GM19397 (cell line): ENCODE results near the gene RFX8.

Experiments used
- ATAC-seq: cut with Tn5 transposase; IDR thresholded peaks from one replicate; pipeline ENCODE4 v1.9.1; 2021; ENCODE audit warnings: mild to moderate bottlenecking, moderate library complexity; ENCODE audit not compliant: unreplicated experiment

Gene RFX8

DNA sequence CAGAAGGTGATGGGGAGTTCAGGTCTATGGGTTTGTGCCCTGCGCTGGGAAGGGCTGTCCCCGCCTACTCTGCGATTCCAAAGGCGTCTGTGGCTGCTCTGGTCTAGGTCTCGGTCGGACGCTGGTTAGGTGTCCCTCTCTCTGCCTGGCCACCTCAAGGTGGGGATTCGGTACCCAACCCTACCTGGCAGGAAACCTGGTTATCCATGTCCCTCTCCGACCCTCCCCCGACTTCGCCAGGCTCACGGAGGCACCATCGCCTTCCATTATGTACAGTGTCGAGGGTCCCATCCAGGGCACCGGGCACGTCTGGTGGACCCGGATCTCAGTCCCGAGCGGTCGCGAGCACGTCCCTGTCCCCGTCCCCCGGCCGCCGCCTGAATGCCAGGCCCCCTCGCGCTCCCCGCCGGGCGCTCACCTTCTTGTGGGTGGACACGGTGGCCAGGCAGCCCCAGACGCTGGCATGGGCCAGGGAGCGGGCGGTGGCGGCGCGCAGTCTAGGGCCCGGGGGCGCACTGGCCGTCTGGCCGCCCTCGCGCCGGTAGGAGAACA is 88.2 kb downstream of the RFX8 start:
- ATAC-seq: no peak

DNA sequence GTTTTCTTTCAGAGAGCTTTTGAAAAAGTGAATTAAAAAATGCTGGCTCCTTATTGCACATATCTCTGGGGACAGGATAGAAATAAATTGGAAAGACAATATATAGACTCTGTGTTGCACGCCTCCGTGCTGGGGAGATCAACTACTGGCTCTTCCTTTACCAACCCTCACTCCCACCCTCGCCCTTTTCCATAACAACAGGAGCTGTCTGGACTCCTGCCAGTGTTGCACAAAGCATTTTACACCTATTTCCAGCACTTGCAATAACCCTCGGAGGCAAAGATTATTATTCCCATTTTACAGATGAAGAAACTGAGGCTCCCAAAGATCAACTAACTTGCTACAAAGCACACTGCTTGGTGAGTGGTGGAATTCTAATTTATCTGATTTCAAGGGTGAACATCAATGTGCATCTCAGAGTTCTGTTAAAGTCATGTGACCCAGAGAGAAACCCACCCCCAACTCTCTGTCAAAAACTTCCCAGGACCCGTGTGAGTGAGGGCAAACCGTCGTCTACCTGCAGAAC is 91.8 kb downstream of the RFX8 start:
- ATAC-seq: no peak

DNA sequence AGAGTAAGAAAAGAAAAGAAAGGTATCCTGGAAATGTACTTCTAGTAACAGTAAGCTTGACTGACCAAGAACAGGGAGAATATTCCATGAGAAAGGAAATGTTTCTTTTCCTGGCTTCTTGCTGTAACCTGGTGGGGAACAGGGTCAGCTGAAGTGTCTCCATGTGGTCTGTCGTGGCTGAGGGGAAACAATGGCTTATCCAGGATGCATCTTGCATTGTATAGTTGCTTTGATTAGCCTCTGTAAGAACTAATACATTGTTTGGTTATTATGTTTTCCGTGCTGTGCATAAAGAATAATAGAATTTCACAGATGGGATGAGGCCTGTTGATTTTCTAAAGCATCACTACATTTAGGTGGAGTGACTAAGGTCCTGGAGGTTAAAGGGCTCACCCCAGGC is 92.5 kb downstream of the RFX8 start:
- ATAC-seq: no peak

- no peak for ATAC-seq
Observed at GRCh38 chr2:101380376-101380775, 94.5 kb downstream of the RFX8 start.

DNA sequence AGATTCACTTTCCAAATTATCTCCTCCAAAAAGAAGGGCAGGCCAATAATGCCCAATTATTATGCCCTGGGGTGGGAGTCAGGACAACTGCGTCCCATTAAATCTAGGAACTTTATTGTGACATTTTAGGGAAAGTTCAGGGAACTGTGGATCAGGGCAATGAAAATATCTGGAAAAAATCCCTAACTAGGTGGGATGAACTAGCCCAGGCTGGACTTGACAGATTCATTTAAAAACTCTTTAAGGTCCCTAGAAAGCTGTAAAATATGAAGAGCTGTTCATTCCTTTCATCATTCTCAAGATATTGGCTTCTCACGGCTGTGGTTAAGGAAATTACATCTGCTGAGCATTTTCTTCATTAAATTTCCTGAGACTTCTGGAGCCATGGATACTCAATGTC is 95.8 kb downstream of the RFX8 start:
- no peak for ATAC-seq

DNA sequence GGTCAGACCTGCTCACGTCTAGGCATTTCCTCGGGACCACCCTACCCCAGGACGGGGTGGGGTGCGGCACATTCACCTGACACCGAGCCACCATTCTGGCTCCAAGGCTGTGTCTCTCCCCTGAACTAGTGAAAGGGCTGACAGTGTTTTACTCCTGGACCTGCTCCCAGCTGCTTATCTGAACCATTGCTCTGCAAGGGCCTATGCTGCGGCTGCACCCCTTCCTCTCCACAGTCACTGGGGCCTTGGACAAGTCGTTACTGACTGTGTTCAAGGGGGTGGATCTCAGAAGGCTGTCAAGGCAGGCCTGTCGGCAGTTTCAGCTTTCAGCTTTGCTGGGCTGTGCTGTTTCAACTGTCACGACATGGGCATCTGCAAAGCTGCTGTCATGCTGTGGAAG is 99.3 kb downstream of the RFX8 start:
- no peak for ATAC-seq

DNA sequence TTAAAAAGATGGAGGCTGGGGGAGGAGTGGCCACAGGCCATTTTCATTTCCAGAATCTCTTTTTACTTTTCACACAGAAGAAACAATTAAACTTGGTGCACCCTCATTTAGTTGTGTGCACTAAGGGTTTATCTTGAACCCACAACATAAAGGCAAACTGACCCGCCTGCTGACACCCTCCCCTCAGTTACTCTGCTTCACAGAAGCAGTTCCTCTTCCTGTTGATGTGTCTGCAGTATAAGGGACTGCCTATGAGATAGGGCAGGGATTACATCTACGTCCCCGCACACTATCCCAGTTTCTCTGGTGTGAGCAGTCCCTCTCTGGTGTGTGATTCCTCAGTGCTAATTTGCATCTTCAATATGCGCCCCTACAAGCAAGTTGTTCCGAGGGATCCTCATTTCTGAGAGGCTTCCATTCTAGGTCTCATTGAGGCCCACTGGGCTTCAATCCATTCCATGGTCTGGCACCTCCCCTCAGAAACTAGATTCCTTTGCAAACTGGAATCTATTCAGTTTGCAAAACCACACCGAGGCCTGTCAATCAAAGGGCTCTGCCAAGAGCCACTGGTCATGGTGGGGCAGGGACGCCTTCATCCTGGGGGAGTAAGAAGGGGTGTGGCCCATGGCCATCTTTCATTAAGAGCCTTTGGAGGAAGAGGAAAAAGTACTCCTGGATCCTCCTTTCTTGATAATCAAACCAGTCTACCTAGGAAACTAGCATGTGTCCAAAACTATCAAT is 99.9 kb downstream of the RFX8 start:
- no peak for ATAC-seq

DNA sequence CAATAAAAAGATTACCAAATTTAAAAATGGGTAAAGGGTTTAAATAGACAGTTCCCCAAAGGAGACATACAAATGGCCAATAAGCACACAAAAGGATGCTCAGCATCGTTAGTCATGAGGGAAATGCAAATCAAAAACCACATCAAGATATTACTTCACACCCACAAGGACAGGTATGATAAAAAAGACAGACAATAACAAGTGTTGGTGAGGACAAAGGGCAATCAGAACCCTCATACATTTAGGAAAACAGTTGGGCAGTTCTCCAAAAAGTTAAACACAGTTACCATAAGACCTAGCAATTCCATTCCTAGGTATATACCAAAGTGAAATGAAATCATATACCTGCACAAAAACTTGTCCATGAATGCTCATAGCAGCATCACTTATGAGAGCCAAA is 102.1 kb downstream of the RFX8 start:
- ATAC-seq: no peak

DNA sequence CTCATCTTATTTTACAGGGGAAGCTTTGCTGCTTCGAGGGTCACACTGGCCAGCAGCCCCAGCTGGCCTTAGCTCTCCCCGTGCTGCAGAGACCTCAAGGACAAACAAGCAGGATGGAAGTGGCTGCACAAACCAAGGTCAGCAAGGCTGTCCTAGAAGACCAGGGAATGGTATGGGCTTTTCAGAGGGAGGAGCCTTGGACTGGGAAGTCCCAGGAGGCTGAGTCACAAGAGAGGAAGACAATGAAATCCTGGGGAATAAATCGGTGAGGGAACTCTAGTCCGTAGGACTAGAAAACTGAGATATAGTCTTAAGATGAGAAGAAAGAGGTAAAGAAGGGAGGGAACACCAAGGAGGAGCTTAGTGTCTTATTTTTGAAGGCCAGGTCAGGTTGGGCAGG is 103.3 kb downstream of the RFX8 start:
- no peak for ATAC-seq

DNA sequence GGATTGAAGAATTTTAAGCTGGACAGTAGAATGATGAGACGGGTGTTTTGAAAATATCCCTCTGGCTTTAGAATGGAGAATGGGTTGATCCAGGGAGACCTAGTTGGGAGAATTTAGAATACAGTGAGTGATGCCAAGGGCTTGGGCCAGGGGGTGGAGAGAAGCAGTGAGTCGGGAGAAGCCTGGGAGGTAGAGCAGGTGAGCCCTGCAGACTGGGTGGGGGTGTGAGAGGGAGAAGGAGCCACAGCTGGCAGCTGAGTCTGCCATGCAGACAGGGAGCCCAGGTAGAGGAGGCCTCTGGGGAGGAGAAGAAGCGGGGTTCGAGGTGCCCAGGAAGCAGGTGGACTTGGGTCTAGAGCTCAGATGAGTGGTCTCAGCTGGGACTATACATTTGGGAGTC is 105.8 kb downstream of the RFX8 start:
- no peak for ATAC-seq

DNA sequence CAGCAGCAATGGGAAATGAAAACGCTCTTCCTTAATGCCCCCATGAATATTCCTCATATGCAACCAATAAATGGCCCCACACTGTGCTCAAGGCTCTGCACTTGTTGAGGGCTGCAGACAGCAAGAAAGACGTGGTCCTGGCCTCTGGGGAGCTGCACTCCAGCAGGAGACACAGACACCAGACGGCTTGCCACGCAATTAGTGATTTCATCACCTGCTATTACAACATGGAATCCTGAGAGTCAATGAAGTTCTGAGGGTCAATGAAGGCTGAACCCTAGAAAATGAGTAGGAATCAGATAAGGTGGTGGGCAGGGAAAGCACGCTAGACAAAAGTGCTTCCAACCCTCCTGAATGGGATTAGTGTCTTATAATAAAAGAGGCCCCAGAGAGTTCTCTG is 106.5 kb downstream of the RFX8 start:
- no peak for ATAC-seq

GRCh38 chr2:101367508-101367907 is 107.4 kb downstream of the RFX8 start:
- no peak for ATAC-seq

DNA sequence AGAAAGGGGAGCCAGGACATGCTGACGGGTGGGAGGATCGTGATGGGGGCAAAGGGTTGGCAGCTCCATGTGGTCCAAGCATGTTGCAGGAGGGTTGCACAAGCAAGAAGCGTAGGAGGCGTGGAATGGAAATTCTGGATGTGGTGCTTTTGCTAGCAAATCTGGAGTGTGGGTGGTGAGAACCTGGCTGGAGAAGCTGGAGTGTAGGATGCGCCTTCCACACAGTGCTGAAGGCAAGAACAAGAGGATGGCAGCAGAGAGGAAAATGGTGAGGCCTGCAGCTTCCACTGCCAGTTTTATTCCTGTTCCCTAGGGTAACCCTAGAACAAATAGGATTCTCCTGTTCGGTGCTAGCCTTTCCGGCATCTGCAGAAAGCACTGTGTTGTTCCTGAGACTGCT is 110.0 kb downstream of the RFX8 start:
- ATAC-seq: no peak

GRCh38 chr2:101362777-101363176 is 112.1 kb downstream of the RFX8 start:
- no peak for ATAC-seq

- no peak for ATAC-seq
Observed at GRCh38 chr2:101362316-101362715, 112.6 kb downstream of the RFX8 start.

GRCh38 chr2:101361522-101361921 is 113.4 kb downstream of the RFX8 start:
- ATAC-seq: no peak

- ATAC-seq: no peak
Observed at GRCh38 chr2:101361121-101361520, 113.8 kb downstream of the RFX8 start.

DNA sequence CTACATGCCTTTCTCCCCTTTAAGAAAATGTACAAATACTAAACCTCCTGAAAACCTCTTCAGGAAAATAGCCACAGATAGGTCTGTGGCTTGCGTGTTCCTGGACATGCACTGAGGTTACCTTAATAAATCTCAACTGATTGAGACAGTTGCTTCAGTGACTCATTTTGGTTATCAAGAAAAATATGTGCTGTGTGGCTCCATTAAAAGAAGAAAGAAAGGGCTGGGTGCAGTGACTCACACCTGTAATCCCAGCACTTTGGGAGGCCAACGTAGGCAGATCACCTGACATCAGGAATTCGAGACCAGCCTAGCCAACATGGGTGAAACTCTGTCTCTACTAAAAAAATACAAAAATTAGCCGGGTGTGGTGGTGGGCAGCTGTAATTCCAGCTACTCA is 114.7 kb downstream of the RFX8 start:
- no peak for ATAC-seq

DNA sequence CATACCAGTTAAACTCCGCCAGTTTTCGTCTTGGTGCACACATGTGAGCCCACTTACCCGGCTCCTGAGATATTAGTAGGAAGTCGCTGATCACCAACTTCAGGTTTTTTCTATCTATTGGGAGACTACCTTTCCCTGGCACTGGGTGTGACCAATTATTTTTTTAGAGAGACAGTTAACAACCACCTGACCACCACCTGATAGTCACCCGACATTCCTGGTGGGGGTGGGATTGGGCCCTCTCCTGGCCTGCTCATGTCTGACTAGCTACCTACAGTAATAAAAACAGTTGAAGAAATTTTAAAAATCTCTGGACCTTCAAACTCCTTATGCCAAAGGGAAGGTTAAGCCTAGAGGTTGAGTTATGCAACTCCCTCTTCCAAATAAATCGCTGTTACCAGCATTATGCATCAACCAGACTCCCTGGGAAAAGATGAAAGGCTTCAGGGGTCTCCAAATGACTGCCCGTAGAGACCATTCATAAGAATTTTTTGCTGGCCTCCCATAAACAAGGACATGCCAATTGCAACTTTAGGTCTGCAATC is 115.4 kb downstream of the RFX8 start:
- ATAC-seq: no peak

- no peak for ATAC-seq
Observed at GRCh38 chr2:101357376-101357775, 117.5 kb downstream of the RFX8 start.

DNA sequence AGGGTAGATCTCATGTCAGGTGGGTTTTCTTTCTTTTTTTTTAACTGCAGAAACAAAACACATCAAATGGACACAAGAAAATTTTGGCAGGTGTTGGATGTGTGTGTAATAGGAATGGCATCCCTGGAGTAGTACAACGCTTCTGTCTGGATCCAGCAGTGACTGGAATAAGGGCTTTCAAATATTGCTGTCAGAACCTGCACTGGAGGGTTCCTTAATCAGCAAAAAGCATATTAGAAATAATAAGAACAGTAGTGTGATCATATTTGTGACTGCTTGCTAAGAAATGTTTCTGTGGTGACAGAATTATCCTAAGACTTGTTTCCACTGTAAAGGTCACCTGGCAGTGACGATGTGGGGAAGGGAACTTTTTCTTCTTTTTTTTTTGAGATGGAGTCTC is 118.4 kb downstream of the RFX8 start:
- ATAC-seq: no peak

- ATAC-seq: no peak
Observed at GRCh38 chr2:101356055-101356454, 118.9 kb downstream of the RFX8 start.
